Thoracic aorta endothelial cell (primary cell): ENCODE data around the gene UNC93A. TPM values are rescaled to one million over a fixed set of nuclear protein-coding genes. Genes with fewer than 3 reads are reported as not detected.

Source experiments
- total RNA-seq: library from RNA; depleted of rRNA; stranded (reverse); fragments of >200 nt; gene quantifications from 2 replicates; pipeline ENCODE4 v1.2.3, GENCODE V29; 2012

The UNC93A gene
- not detected in 2 replicates for total RNA-seq

DNA sequence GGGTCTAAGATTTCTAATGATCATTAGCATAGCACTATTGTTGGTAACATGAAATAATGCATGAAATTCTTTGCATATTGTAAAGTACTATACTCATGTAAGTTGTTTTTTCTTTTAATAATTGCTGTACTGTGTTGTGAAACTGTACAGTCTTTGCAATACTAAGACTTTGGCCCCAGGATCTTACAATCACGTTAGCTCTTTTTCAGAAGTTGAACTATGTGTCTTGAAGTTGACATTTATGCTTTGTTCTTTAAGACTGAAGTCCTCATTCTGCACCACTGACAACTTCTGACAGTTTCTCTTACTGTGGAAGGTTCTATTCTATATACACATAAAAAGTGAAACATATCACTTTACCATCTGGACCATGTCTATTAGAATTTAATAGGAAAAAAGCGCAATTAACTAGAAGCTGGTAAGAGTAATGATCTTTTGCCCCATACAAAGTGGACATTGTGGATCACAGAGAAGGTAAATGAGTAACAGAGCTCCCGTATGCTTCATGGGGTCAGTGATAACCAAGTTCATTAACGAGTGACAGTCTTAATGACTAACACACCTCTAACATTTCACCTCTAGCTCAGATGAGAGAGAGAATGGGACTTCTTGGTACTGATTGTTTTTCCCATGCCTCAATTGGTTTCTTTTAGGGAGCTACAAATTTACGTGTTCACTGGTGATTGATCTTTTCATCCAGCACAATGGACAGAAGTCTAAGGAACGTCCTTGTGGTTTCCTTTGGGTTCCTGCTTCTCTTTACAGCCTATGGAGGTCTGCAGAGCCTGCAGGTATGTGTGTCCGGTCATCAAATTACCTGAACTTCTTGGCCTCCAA, at the start of gene UNC93A:
Gene UNC93A, plus strand, starts transcription at position 530 of the 837 bp plus-strand sequence. Its CDS starts 175 bp downstream, at position 705.

Other genes starting within 250 kb of the UNC93A start
- gene CCR6, start 168.2 kb upstream of the UNC93A start, total RNA-seq, result not detected in 2 replicates
- not detected in 2 replicates for gene GPR31, start 133.3 kb upstream of the UNC93A start, total RNA-seq
- not detected in 2 replicates for gene TTLL2, start 33.8 kb downstream of the UNC93A start, total RNA-seq